GM23338 (cell line): ENCODE results near the gene ALAD. TPM values are rescaled to one million over a fixed set of nuclear protein-coding genes. Genes with fewer than 3 reads are reported as not detected.

ENCODE experiments used
- ATAC-seq: fragments of 200-7000 bp; cut with Tn5 transposase; 3 replicates; pipeline ENCODE4 v1.9.1; 2020
- DNase-seq: peaks from one replicate; pipeline ENCODE4 v3.0.0-alpha.2; 2015; ENCODE audit warnings: low spot score
- H2AFZ ChIP-seq: fragments of 200-600 bp; sonication (generic); 2 replicates; pipeline ENCODE4 v1.8.0; 2016; ENCODE audit warnings: antibody characterized with exemption, mild to moderate bottlenecking, moderate library complexity
- H3F3A ChIP-seq: fragments of 200-600 bp; sonication (generic); replicated peaks from 2 replicates; pipeline ENCODE4 v1.8.0; 2017; ENCODE audit warnings: antibody characterized with exemption, mixed run types, low read depth
- H3K27ac ChIP-seq: fragments of 200-600 bp; sonication (generic); 2 replicates; pipeline ENCODE4 v1.6.1; 2016; ENCODE audit warnings: low read depth
- H3K27me3 ChIP-seq: fragments of 200-600 bp; sonication (generic); 2 replicates; pipeline ENCODE4 v1.8.0; 2016; ENCODE audit warnings: mild to moderate bottlenecking, mixed run types, moderate library complexity; ENCODE audit not compliant: insufficient read depth
- H3K36me3 ChIP-seq: fragments of 200-600 bp; sonication (generic); 2 replicates; pipeline ENCODE4 v1.8.0; 2016; ENCODE audit warnings: mild to moderate bottlenecking; ENCODE audit not compliant: insufficient read depth
- H3K4me1 ChIP-seq: fragments of 200-600 bp; sonication (generic); 2 replicates; pipeline ENCODE4 v1.8.0; 2016; ENCODE audit warnings: mild to moderate bottlenecking, moderate library complexity; ENCODE audit not compliant: insufficient read depth
- H3K4me2 ChIP-seq: fragments of 200-600 bp; sonication (generic); 2 replicates; pipeline ENCODE4 v1.7.1; 2017; ENCODE audit warnings: mixed run types
- H3K4me3 ChIP-seq: fragments of 200-600 bp; sonication (generic); 2 replicates; pipeline ENCODE4 v1.6.1; 2016; ENCODE audit warnings: mixed run types
- H3K79me2 ChIP-seq: fragments of 200-600 bp; sonication (generic); replicated peaks from 2 replicates; pipeline ENCODE4 v1.8.0; 2017; ENCODE audit warnings: mild to moderate bottlenecking; ENCODE audit not compliant: insufficient read depth
- H3K9me2 ChIP-seq: fragments of 200-600 bp; sonication (generic); 2 replicates; pipeline ENCODE4 v1.8.0; 2017; ENCODE audit not compliant: insufficient read depth
- H4K20me1 ChIP-seq: fragments of 200-600 bp; sonication (generic); replicated peaks from 2 replicates; pipeline ENCODE4 v1.8.0; 2017; ENCODE audit warnings: mild to moderate bottlenecking; ENCODE audit not compliant: insufficient read depth
- H3K27ac Mint-ChIP-seq: 2 replicates; pipeline ENCODE4 v1.8.0; 2020; ENCODE audit warnings: inconsistent platforms, mild to moderate bottlenecking, moderate library complexity, mixed read lengths
- H3K27me3 Mint-ChIP-seq: 3 replicates; pipeline ENCODE4 v1.8.0; 2022; ENCODE audit warnings: low read depth, mild to moderate bottlenecking, moderate library complexity, mixed read lengths, inconsistent platforms; ENCODE audit not compliant: insufficient read depth, poor library complexity
- H3K36me3 Mint-ChIP-seq: 3 replicates; pipeline ENCODE4 v1.8.0; 2021; ENCODE audit warnings: low read depth, mild to moderate bottlenecking, inconsistent platforms, moderate library complexity, mixed read lengths
- H3K4me1 Mint-ChIP-seq: 3 replicates; pipeline ENCODE4 v1.8.0; 2020; ENCODE audit warnings: mild to moderate bottlenecking, inconsistent platforms, mixed read lengths
- H3K4me3 Mint-ChIP-seq: 3 replicates; pipeline ENCODE4 v1.8.0; 2021; ENCODE audit warnings: moderate library complexity, mild to moderate bottlenecking, inconsistent platforms, mixed read lengths
- H3K9me3 Mint-ChIP-seq: 3 replicates; pipeline ENCODE4 v1.8.0; 2020; ENCODE audit warnings: moderate library complexity, mild to moderate bottlenecking, inconsistent platforms, mixed read lengths
- EZH2 ChIP-seq: fragments of 200-600 bp; sonication (generic); IDR thresholded peaks from one replicate; pipeline ENCODE4 v1.8.0; 2017; ENCODE audit warnings: antibody characterized with exemption, mild to moderate bottlenecking, low read depth; ENCODE audit not compliant: unreplicated experiment
- EZH2phosphoT487 ChIP-seq: fragments of 200-600 bp; sonication (generic); IDR thresholded peaks from one replicate; pipeline ENCODE4 v1.8.1; 2018; ENCODE audit warnings: antibody characterized with exemption; ENCODE audit not compliant: unreplicated experiment
- JUNB ChIP-seq: IDR thresholded peaks from one replicate; pipeline ENCODE4 v1.6.1; 2016; ENCODE audit warnings: antibody characterized with exemption; ENCODE audit not compliant: unreplicated experiment
- NANOG ChIP-seq: IDR thresholded peaks from 2 replicates; pipeline ENCODE4 v1.6.1; 2016; ENCODE audit warnings: antibody characterized with exemption, borderline replicate concordance
- ZNF114 ChIP-seq: fragments of 250-450 bp; sonication (Bioruptor Pico); IDR thresholded peaks from 2 replicates; pipeline ENCODE4 v1.5.0; 2020; ENCODE audit warnings: mild to moderate bottlenecking, moderate library complexity
- polyA plus RNA-seq: library from polyadenylated mRNA; unstranded; fragments of >200 nt; fragmentation: Nextera tagmentation; extraction: Ambion mirVana; gene quantifications from 2 replicates; pipeline ENCODE4 v1.2.1, GENCODE V29; 2016
- total RNA-seq: library from RNA; depleted of rRNA; stranded (reverse); fragments of >200 nt; shearing (Covaris generic); gene quantifications from 2 replicates; pipeline ENCODE4 v1.2.3, GENCODE V29; 2014
- TF ChIP-seq, protein P1 (sequence below), 2 experiments: fragments of 200-600 bp in 1 of 2; sonication (generic) in 1 of 2; conservative IDR thresholded peaks; 2 replicates each; pipeline versions ENCODE4 v1.5.1 to v1.6.1; 2016 to 2017; ENCODE audit warnings: antibody characterized with exemption in 2 of 2, low read depth in 2 of 2, mild to moderate bottlenecking in 2 of 2, moderate library complexity in 1 of 2
- TF ChIP-seq, protein P2 (sequence below): fragments of 250-450 bp; sonication (Bioruptor Pico); IDR thresholded peaks from 2 replicates; pipeline ENCODE4 v1.5.0; 2020; ENCODE audit warnings: mild to moderate bottlenecking, moderate library complexity

Gene ALAD
- total and polyA plus RNA-seq, 2 experiments from 2014 or later: 7.1 to 10.1 TPM

DNA sequence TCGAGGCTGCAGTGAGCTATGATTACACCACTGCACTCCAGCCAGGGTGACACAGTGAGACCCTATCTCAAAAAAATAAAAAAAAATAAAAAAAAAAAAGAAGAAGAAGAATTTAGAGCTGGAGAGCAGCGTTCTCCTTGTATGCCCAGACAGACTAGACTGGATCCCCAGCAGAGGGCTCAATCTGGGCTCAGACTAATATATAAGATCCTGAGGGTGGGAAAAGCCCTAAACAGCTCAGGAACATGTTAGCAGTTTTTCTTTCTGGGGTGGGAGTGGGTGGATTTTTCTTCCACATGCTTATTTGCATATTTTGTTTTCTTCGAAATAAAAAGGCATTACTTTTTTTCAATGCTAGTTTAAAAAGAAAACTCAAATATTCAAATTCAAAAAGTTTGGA lies 52.6 kb downstream of the ALAD start:
- H3F3A ChIP-seq: no peaks in the 10 kb centered on the region
- peaks cover 16% of the 10 kb centered on the region; the same call in 1 of the 2 replicates for H3K4me1 ChIP-seq
- no peaks in the 10 kb centered on the region for H3K36me3 Mint-ChIP-seq
- H3K4me3 Mint-ChIP-seq: peak overlapping the region; percentile 48; the same call in 1 of the 3 replicates
- H3K36me3 ChIP-seq: no peaks in the 10 kb centered on the region
- no peak overlapping the region for H3K4me3 ChIP-seq
- H3K9me3 Mint-ChIP-seq: no peaks in the 10 kb centered on the region
- peak overlapping the region; percentile 80; the same call in 1 of the 2 replicates for H3K4me2 ChIP-seq
- H3K9me2 ChIP-seq: peaks cover 2% of the 10 kb centered on the region; the same call in 1 of the 2 replicates
- no peak for DNase-seq
- peaks cover 16% of the 10 kb centered on the region for H3K4me1 Mint-ChIP-seq
- H3K27me3 Mint-ChIP-seq: peaks cover 19% of the 10 kb centered on the region
- no peak overlapping the region for H3K27ac ChIP-seq
- peaks cover 28% of the 10 kb centered on the region for H3K27me3 ChIP-seq
- ATAC-seq: no peak
- no peak overlapping the region for H3K27ac Mint-ChIP-seq
- no peaks in the 10 kb centered on the region for H3K79me2 ChIP-seq
- no peaks in the 10 kb centered on the region for H4K20me1 ChIP-seq
- TF ChIP-seq ZNF114 (CRISPR knock-in tag) (no peak), JUNB (no peak), NANOG (no peak), EZH2 (no peak)
- TF ChIP-seq, protein P1, sequence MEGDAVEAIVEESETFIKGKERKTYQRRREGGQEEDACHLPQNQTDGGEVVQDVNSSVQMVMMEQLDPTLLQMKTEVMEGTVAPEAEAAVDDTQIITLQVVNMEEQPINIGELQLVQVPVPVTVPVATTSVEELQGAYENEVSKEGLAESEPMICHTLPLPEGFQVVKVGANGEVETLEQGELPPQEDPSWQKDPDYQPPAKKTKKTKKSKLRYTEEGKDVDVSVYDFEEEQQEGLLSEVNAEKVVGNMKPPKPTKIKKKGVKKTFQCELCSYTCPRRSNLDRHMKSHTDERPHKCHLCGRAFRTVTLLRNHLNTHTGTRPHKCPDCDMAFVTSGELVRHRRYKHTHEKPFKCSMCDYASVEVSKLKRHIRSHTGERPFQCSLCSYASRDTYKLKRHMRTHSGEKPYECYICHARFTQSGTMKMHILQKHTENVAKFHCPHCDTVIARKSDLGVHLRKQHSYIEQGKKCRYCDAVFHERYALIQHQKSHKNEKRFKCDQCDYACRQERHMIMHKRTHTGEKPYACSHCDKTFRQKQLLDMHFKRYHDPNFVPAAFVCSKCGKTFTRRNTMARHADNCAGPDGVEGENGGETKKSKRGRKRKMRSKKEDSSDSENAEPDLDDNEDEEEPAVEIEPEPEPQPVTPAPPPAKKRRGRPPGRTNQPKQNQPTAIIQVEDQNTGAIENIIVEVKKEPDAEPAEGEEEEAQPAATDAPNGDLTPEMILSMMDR (conservative IDR thresholded peaks at IDR 0.05; ENCODE audit: low read depth in 2 of 2): no peak
- H2AFZ ChIP-seq: no peak overlapping the region

DNA sequence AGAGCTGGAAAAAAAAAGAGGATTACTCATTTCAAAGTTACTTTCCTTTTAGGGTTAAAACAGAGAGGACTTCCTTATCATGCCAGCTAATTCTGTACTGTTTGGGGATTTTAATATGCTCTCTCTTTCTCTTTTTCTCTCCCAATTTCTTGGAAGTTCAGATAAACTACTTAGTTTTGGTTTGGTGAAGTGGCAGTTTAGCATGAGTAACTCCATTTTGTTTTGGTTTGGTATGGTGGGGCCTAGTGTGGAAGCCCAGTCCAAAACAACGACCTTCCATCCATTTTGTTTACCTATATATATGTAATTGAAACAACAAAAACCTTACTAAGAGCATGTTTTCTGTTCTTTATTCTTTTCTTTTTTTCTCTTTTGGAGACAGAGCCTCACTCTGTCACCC lies 55.4 kb downstream of the ALAD start:
- H3K27ac Mint-ChIP-seq: no peak overlapping the region
- DNase-seq (no peak), ATAC-seq (no peak)
- H3K4me1 ChIP-seq: peaks cover 7% of the 10 kb centered on the region; the same call in 1 of the 2 replicates
- H3F3A ChIP-seq: no peaks in the 10 kb centered on the region
- no peaks in the 10 kb centered on the region for H3K9me3 Mint-ChIP-seq
- no peak overlapping the region for H3K4me3 Mint-ChIP-seq
- H3K36me3 Mint-ChIP-seq: no peaks in the 10 kb centered on the region
- H3K4me1 Mint-ChIP-seq: peaks cover 9% of the 10 kb centered on the region
- H3K27ac ChIP-seq: no peak overlapping the region
- no peaks in the 10 kb centered on the region for H3K9me2 ChIP-seq
- peaks cover 19% of the 10 kb centered on the region for H3K27me3 Mint-ChIP-seq
- H3K4me2 ChIP-seq: no peak overlapping the region
- no peaks in the 10 kb centered on the region for H4K20me1 ChIP-seq
- no peak for TF ChIP-seq EZH2
- no peak for TF ChIP-seq EZH2phosphoT487
- TF ChIP-seq, protein P2, sequence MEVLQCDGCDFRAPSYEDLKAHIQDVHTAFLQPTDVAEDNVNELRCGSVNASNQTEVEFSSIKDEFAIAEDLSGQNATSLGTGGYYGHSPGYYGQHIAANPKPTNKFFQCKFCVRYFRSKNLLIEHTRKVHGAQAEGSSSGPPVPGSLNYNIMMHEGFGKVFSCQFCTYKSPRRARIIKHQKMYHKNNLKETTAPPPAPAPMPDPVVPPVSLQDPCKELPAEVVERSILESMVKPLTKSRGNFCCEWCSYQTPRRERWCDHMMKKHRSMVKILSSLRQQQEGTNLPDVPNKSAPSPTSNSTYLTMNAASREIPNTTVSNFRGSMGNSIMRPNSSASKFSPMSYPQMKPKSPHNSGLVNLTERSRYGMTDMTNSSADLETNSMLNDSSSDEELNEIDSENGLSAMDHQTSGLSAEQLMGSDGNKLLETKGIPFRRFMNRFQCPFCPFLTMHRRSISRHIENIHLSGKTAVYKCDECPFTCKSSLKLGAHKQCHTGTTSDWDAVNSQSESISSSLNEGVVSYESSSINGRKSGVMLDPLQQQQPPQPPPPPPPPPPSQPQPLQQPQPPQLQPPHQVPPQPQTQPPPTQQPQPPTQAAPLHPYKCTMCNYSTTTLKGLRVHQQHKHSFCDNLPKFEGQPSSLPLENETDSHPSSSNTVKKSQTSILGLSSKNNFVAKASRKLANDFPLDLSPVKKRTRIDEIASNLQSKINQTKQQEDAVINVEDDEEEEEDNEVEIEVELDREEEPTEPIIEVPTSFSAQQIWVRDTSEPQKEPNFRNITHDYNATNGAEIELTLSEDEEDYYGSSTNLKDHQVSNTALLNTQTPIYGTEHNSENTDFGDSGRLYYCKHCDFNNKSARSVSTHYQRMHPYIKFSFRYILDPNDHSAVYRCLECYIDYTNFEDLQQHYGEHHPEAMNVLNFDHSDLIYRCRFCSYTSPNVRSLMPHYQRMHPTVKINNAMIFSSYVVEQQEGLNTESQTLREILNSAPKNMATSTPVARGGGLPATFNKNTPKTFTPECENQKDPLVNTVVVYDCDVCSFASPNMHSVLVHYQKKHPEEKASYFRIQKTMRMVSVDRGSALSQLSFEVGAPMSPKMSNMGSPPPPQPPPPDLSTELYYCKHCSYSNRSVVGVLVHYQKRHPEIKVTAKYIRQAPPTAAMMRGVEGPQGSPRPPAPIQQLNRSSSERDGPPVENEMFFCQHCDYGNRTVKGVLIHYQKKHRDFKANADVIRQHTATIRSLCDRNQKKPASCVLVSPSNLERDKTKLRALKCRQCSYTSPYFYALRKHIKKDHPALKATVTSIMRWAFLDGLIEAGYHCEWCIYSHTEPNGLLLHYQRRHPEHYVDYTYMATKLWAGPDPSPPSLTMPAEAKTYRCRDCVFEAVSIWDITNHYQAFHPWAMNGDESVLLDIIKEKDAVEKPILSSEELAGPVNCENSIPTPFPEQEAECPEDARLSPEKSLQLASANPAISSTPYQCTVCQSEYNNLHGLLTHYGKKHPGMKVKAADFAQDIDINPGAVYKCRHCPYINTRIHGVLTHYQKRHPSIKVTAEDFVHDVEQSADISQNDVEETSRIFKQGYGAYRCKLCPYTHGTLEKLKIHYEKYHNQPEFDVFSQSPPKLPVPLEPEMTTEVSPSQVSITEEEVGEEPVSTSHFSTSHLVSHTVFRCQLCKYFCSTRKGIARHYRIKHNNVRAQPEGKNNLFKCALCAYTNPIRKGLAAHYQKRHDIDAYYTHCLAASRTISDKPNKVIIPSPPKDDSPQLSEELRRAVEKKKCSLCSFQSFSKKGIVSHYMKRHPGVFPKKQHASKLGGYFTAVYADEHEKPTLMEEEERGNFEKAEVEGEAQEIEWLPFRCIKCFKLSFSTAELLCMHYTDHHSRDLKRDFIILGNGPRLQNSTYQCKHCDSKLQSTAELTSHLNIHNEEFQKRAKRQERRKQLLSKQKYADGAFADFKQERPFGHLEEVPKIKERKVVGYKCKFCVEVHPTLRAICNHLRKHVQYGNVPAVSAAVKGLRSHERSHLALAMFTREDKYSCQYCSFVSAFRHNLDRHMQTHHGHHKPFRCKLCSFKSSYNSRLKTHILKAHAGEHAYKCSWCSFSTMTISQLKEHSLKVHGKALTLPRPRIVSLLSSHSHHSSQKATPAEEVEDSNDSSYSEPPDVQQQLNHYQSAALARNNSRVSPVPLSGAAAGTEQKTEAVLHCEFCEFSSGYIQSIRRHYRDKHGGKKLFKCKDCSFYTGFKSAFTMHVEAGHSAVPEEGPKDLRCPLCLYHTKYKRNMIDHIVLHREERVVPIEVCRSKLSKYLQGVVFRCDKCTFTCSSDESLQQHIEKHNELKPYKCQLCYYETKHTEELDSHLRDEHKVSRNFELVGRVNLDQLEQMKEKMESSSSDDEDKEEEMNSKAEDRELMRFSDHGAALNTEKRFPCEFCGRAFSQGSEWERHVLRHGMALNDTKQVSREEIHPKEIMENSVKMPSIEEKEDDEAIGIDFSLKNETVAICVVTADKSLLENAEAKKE: no peak
- no peak overlapping the region for H2AFZ ChIP-seq
- no peak overlapping the region for H3K4me3 ChIP-seq
- H3K79me2 ChIP-seq: no peaks in the 10 kb centered on the region
- H3K27me3 ChIP-seq: peaks cover 33% of the 10 kb centered on the region
- H3K36me3 ChIP-seq: no peaks in the 10 kb centered on the region
